Activated CD8-positive, alpha-beta memory T cell treated with anti-CD3 and anti-CD28 coated beads for 48 hours (primary cell): ENCODE results near the gene LCE1E.

Source experiments
- DNase-seq, 3 experiments: peaks; one replicate each; pipeline ENCODE4 v3.0.0-alpha.2; 2020; ENCODE audit warnings: low read depth in 2 of 3, low spot score in 2 of 3

Gene LCE1E, protein sequence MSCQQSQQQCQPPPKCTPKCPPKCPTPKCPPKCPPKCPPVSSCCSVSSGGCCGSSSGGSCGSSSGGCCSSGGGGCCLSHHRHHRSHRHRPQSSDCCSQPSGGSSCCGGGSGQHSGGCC

DNA sequence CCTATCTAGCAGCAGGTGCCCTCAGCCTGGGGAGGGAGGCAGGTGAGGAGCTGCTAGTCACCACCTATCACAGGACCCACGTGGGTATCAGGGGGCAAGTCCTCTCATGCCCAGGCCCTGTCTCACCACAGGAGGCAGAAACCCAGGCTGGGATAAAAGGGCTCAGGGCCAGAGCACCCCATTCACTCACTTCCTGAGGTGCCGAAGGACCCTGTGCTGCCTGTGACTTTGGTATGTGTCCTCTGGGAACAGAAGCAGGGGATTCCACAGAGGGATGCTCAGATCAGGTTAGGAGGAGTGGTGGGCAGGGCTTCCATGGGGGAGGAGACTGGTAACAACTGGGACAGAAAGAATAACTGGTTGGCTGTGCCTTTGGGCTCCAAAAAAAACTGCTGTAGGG, at the start of gene LCE1E:
Gene LCE1E, plus strand, starts transcription at position 181 of the 400 bp plus-strand sequence. CDS start 1,043 bp downstream, outside the sequence.
- DNase-seq = no peak

DNA sequence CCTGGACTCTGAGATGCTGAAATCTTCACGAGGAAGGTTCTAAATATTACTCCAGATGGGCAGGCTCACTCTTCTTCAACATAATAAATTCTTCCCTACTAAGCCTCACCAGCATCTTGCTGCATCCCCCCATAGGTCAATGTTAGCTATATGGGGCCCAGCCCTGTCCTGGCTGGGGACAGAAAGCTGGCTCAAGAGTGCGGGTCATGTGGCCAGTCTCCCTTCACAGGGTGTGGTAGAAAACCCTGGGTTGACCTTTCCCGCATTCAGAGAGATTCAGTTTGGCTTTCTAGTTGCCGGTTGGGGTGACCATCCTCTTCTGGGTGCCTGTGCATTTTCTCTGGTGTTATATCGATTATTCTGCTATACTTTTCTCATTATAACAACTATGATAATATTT, 48.1 kb upstream of the LCE1E start:
- no peak for DNase-seq

DNA sequence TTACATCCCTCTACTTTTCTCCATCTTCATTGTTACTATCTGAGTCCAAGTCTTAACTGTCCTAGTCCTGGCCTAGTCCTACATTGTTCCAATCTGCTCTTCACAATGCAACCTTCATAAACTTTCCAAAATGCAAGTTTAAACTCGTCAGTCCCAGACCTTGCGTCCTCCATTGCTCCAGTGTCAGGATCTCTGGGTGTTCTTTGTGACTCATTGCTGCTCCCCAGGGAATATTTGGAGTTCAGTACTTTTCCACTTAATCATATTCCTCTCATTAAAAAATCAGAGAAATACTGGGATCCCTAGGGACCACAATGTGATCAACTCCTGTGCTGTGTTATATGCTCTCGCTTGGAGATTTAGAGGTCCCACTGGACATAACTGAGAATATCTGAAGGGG, 46.2 kb upstream of the LCE1E start:
- no peak for DNase-seq

DNA sequence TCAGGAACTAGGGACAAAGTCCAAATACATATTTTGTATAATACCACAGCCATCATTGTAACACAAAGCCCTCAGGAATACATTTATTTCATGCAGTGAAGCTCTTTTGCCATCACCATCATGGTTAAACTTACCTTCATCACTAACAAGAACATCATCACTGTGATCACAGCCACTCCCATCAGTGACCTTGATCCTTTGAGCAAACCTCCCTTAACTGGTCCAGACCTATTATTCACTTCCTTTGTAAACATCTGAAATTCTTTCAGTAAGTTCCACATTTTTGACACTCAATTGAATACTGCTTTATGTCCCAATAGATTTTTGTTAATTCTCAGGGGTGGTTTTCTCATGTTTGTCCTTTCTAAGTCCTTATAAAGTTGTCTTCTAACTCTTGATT, 44.4 kb upstream of the LCE1E start:
- no peak for DNase-seq

DNA sequence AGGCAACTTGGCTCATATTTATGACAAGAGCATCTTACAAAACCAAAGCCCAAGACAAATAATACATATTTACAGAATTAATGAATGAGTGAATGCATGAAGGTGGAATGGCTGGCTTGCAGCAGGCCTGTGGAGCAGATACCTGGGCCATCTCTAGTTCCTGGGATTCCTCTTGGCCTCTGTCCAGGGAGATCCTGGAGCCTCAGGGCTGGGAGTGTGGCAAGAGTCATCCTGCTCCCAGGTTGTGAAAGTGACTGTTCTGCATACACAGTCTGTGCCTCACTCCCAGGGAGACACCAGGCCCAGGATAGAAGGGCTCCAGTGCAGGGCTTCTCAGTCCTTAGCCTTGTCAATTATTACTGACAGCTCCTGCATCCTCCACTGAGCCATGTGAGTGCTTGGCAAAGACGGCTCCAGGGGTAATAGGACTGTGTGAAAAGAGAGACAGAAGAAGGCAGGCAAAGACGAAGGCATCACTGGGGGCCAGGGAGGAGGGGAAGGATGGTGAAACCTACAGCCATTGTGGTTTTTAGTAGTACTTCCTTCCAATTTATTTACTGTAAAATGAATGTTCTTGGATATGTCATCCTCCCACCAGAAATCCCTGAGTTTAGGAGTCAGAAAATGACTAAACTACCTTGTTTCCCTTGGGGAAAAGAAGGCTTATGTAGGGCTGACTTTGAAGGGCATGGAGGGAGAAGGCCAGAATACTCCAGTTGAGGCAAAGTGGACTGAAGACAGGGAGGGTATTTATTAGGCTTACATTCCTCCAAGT, 42.5 kb upstream of the LCE1E start:
- DNase-seq = no peak

DNA sequence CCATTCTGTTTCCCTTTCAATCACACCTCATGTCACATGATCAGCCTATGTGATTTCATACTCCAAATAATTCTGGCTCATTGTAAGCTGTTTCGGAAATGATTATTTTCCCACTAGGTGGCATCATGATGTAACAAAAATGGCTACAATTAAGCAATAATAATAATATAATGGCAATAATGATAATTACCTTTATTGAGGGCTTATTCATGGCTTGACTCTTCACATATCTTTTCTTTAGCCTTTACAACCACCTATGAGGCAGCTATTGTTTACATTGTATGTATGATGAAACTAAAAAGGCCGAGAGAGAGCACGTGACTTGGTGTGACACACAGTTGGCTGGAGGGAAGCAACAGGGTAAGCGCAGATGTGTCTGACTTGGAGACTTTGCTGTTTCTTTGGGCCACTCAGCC, 40.8 kb upstream of the LCE1E start:
- DNase-seq = no peak

DNA sequence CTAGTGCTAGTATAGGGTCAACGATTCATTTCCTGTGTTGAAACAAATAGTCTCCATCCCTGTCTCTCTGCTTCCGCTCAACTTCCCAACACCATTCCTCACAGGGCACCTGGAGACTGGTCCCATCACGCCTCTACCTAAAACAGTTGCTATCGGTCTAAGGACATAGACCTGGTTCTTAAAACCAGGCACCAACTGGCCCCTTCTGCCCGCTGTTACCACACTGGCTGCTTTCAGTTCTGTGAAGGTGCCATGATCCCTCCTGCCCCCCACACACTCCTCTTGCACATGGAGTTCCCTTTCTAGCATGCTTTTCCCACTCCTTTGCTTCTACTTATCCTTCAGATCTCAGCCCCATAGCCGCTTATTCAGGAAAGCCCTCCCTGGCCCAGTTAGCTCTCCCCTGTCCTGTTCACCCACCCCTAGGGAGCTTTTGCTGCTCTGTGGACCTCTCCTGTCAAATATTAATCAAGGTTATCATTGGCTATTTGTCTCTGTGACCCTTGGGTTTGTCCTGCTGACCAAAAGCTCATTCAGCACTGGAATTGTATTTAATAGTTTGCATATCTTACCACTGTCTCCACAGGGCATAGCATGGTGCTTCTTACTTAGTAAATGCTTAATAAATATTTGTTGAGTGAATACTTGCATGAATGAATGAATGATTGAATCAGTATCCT, 40.2 kb upstream of the LCE1E start:
- no peak for DNase-seq

DNA sequence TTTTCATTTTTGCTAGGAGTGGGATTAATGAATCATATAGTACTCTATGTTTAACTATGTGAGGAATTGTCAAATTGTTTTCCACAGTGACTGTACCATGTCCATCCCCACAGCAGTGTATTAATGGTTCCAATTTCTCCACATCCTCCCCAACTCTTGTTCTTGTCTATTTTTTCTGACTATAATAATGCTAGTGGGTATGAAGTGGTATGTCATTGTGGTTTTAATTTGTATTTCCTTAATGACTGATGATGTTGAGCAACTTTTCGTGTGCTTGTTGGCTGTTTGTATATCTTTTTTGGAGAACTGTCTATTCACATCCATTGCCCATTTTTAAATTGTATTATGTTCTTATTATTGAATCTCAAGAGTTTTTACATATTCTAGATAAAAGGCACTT, 38.2 kb upstream of the LCE1E start:
- no peak for DNase-seq

DNA sequence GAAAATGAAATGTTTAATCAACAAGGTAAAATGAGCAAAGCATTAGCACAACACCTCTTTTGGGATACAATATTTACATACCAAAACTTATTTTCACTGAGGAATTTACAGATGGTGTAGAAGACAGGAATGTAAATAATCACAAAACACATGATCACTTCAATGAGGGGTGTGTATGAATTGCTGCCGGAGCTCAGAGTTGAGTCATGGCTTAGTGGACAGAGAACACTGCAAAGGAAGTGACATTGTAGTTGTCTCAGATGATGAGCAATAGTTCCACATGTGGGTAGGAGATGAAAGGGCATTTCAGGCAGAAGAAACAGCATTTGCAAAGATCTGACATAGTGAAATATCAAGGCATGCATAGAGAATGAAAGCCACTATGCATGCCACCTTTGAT, 33.8 kb upstream of the LCE1E start:
- no peak for DNase-seq

DNA sequence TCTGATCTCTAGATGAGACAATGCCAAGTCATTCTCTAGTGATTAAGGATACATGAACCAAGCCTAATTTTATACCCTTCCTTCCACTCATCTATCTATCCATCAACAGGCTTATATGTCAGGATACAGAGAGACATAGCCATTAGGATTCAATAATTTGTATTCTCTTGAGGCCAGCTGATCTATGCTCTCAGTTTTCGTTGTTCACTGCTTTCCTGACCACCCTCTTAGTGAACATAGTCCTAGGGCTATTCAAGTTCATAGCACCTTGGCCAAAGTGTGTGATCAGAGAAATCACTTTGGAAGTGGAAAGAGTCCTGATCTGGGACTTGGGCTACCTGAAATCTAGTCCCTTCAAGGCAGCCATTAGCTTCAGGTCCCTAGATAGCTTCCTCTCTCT, 32.5 kb upstream of the LCE1E start:
- DNase-seq = no peak

DNA sequence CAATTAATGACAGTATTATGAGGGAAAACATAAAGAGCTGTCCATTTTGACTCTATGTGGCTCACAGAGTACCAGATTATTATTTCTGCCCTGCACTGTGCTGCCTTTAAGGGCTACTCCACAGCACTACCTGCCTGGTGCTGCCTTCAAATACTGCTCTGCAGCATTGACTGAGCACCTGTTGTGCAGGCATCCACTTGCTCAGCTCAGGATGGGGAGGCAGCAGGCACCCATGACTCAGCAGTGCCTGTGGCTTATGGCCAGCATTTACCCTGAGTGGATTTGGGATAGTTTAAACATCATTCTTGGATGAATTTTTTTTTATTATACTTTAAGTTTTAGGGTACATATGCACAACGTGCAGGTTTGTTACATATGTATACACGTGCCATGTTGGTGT, 29.2 kb upstream of the LCE1E start:
- DNase-seq = no peak

DNA sequence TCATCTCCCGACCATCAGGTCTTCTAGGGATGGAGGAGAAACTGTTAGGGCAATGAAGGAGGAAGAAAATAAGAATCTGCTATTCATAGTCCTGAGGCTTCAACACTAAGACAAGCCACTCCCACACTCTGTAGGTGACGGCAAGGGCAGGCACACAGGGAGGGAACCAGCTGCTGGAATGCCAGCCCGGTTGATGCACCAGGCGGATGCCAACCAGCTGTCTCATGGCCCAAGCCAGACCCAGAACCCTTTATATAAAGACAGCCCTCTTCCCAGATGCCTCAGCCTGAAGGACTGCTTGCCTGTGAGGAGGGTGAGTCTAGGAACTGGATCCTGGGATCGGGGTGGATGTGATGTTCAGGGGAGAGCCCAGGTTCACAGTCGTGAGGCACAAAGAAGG, 28.3 kb upstream of the LCE1E start, which contains the start of gene KPRP:
Gene KPRP, plus strand, starts transcription at position 279 of the 400 bp plus-strand sequence. CDS start 1,564 bp downstream, outside the sequence.
- no peak for DNase-seq

DNA sequence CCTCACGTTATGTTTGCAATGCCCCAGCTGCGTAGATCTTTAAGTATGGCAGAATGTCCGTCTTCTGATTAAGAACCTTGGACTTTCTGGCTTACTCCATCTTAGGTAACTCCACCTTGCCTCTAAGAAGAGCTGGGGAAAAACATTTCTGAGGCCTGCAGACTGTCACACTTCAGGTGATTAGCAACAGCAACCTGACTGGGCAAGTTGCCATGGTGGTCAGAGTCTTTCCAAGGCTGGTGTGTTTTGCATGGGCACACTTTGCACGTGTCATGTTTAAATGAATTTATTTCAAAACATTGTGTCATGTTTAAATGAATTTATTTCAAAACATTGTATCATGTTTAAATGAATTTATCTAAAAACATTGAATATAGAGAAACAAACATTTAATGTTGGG, 27.4 kb upstream of the LCE1E start:
- no peak for DNase-seq

DNA sequence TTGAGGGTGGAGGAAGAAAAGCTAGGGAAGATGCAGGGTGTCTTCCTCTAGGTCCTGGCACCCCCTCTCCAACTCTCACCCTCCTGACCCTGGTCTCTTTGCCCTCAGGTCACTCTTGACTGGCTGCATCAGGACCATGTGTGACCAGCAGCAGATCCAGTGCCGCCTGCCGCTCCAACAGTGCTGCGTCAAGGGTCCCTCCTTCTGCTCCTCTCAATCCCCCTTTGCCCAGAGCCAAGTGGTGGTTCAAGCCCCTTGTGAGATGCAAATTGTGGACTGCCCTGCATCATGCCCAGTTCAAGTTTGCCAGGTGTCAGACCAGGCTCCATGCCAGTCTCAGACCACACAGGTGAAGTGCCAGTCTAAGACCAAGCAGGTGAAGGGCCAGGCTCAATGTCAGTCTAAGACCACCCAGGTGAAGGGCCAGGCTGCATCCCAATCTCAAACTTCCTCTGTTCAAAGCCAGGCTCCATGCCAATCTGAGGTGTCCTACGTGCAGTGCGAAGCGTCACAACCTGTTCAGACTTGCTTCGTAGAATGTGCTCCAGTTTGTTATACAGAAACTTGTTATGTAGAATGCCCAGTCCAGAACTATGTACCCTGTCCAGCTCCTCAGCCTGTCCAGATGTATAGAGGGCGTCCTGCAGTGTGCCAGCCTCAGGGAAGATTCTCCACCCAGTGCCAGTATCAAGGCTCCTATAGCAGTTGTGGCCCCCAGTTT, 26.4 kb upstream of the LCE1E start:
- DNase-seq = no peak

DNA sequence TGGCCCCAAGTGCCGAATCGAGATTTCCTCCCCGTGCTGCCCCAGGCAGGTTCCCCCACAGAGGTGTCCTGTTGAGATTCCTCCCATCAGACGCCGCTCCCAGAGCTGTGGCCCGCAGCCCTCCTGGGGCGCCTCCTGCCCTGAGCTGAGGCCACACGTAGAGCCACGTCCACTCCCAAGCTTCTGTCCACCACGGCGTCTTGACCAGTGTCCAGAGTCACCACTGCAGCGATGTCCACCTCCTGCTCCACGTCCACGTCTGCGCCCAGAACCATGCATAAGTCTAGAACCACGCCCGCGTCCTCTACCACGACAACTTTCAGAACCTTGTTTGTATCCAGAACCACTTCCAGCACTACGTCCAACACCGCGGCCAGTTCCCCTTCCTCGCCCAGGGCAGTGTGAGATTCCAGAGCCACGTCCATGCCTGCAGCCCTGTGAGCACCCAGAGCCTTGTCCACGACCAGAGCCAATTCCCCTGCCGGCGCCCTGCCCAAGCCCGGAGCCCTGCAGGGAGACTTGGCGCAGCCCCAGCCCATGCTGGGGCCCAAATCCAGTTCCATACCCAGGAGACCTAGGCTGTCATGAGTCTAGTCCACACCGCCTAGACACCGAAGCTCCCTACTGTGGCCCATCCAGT, 25.4 kb upstream of the LCE1E start:
- DNase-seq = no peak

DNA sequence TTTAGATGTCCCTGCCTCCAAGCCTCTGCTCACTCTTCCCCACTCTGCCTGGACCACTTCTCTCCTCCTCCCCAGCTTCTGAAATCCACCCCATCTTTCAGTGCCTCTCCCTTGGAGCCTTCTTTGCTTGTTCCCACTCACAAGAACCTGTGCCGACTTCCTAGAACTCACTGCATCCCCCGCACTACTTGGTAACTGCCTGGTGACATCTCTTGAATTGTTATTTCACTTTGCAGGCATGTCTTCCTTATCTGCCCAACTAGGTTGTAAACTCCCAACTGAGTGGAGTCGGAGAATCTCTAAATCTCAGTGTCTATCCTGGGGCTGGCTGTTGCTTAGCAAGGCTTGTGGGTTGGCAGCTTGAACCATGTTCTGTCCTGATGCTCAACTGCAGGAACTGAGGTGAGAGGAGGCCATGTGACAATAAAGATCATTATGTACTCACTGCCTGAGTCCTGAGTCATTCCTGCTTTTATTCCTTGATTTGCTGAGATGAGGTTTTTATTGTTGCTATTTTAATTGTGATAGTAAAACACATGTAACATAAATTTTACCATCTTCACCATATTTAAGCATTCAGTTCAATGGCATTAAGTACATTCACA, 24.3 kb upstream of the LCE1E start:
- no peak for DNase-seq

DNA sequence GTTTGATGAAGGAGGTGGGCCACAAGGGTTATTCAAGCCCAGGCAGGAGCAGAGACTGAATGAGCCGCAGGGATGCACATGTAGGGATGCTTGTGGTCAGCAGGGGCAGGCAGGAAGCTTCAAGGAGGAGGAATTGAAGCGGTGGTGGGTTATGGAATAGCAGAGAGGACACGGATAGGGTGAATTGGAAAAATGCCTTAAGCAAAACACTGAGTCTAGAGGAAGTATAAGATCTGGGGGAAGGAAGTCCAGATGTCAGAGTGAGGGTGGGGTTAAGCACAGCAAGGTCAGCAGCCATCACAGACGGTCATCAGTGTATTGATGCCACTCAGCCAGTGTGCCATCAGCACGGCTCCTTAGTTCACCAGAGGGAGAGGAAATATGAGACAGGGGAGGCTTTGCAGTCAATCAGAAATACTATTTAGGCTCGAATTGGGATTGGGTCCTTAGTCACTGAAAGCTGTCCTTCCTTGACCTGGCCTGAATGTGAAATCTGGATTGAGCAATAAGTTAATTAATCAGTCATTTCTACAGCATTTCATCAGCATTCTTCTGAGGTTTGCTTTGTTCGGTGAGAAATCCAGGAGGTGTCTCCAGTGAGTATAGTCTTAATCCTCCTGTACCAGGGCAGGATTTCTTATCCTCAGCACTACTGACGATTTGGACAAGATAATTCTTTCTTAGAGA, 17.1 kb upstream of the LCE1E start:
- no peak for DNase-seq

DNA sequence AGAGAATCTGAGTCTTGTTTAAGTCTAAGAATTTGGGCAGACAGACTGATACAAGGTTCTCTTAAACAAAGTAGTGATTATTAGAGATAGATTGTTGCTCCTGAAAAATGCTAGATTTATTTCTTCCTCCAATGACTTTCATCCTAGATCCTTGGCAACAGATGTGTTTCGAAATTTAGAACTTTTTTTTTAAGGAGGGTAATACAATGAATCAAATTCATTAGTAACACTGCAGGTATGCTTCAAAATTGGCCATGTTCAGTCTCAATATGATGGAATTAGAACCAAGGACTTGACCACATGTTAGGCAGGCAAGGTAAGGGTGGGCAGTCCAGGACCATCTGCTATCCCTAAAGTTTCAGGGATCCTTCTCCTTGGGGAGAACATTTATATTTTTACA, 15.6 kb upstream of the LCE1E start:
- no peak for DNase-seq

DNA sequence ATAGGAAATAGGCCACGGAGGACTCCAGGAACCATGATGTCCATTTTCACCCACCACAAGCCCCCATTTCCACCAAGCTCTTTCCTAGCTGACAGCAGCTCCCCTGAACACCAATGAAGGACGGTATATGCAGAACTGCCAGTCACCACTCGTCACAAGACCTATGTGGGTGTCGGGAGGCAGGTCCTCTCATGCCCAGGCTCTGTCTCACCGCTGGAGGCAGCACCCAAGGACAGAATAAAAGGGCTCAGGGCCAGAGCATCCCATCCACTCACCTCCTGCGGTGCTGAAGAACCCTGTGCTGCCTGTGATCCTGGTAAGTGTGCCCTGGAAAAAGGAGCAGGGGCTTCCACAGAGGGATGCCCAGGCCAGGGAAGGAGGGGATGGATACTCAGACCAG, 11.2 kb upstream of the LCE1E start, which contains the start of gene LCE1F:
Gene LCE1F, plus strand, starts transcription at position 266 of the 400 bp plus-strand sequence. CDS start 1,232 bp downstream, outside the sequence.
- no peak for DNase-seq

DNA sequence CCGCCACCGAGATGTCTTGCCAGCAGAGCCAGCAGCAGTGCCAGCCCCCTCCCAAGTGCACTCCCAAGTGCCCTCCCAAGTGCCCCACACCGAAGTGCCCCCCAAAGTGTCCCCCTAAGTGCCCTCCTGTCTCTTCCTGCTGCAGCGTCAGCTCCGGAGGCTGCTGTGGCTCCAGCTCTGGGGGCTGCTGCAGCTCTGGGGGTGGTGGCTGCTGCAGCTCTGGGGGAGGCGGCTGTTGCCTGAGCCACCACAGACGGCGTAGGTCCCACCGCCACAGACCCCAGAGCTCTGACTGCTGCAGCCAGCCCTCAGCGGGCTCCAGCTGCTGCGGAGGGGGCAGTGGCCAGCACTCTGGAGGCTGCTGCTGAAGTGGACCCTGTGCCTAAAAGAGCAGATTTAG, 9.7 kb upstream of the LCE1E start:
- no peak for DNase-seq
